Endothelial cell of umbilical vein (primary cell): Measurements from ENCODE around the gene ACTG1.

Experiments used
- CTCF ChIP-seq, 2 donors: IDR thresholded peaks; 1 replicate in 1 of 2; 2 replicates in 1 of 2; pipeline ENCODE4 v1.5.1; 2011; ENCODE audit warnings: low read length in 2 of 2, mild to moderate bottlenecking in 2 of 2, moderate library complexity in 2 of 2, control low read depth in 1 of 2, inconsistent platforms in 1 of 2, low read depth in 1 of 2; ENCODE audit not compliant: insufficient read depth in 1 of 2; ENCODE audit errors: extremely low read depth in 1 of 2
- POLR2AphosphoS5 ChIP-seq: IDR thresholded peaks from 2 replicates; pipeline ENCODE4 v1.6.1; 2012; ENCODE audit warnings: low read depth, mild to moderate bottlenecking, control low read depth, low read length, moderate library complexity; ENCODE audit not compliant: insufficient read depth

GRCh38 chr17:81561494-81561885 lies 48.9 kb upstream of the ACTG1 start:
- TF ChIP-seq CTCF (IDR thresholded peaks at IDR 0.05; ENCODE audit: extremely low read depth in 1 of 2, insufficient read depth in 1 of 2, low read depth in 1 of 2, low read length in 2 of 2) (no peak), POLR2AphosphoS5 (no peak)
